H9 (cell line): Measurements from ENCODE around the gene TTLL13. TPM values are rescaled to one million over a fixed set of nuclear protein-coding genes. Genes with fewer than 3 reads are reported as not detected.
"Not testable (repeated sequence)": the region's sequence is repeated elsewhere in the genome, so short reads cannot be mapped to it uniquely, and the experiment has no call there.

Source experiments
- DNase-seq: peaks from one replicate; pipeline ENCODE4 v3.0.0-alpha.2; 2017
- H2AFZ ChIP-seq: one replicate; pipeline ENCODE4 v1.6.1; 2013; ENCODE audit warnings: mild to moderate bottlenecking, low read length, control low read depth, moderate library complexity
- H2AK5ac ChIP-seq: 2 replicates; pipeline ENCODE4 v1.6.1; 2013; ENCODE audit warnings: low read length, control low read depth, mixed read lengths; ENCODE audit not compliant: insufficient read length
- H2BK120ac ChIP-seq: one replicate; pipeline ENCODE4 v1.6.1; 2013; ENCODE audit warnings: low read depth, mild to moderate bottlenecking, low read length, control low read depth, inconsistent platforms; ENCODE audit not compliant: poor library complexity, severe bottlenecking
- H2BK12ac ChIP-seq: 2 replicates; pipeline ENCODE4 v1.6.1; 2013; ENCODE audit warnings: low read length, control low read depth, mixed read lengths, low read depth; ENCODE audit not compliant: insufficient read length
- H2BK15ac ChIP-seq: 2 replicates; pipeline ENCODE4 v1.6.1; 2013; ENCODE audit warnings: low read depth, low read length, control low read depth
- H2BK20ac ChIP-seq: one replicate; pipeline ENCODE4 v1.6.1; 2013; ENCODE audit warnings: low read depth, mild to moderate bottlenecking, low read length, control low read depth, inconsistent platforms; ENCODE audit not compliant: poor library complexity, severe bottlenecking
- H2BK5ac ChIP-seq: 2 replicates; pipeline ENCODE4 v1.6.1; 2013; ENCODE audit warnings: low read length, control low read depth, mixed read lengths; ENCODE audit not compliant: insufficient read length
- H3K14ac ChIP-seq: 2 replicates; pipeline ENCODE4 v1.6.1; 2013; ENCODE audit warnings: low read length, control low read depth; ENCODE audit not compliant: insufficient read depth
- H3K18ac ChIP-seq: 2 replicates; pipeline ENCODE4 v1.6.1; 2013; ENCODE audit warnings: low read depth, mild to moderate bottlenecking, mixed read lengths, low read length, control low read depth; ENCODE audit not compliant: insufficient read length
- H3K23ac ChIP-seq: 2 replicates; pipeline ENCODE4 v1.6.1; 2013; ENCODE audit warnings: low read length, control low read depth, mixed read lengths, low read depth; ENCODE audit not compliant: insufficient read length
- H3K23me2 ChIP-seq: 2 replicates; pipeline ENCODE4 v1.6.1; 2013; ENCODE audit warnings: low read depth, mild to moderate bottlenecking, mixed read lengths, low read length, control low read depth; ENCODE audit not compliant: insufficient read length, poor library complexity, severe bottlenecking
- H3K27ac ChIP-seq: 2 replicates; pipeline ENCODE4 v1.5.1; 2013; ENCODE audit warnings: low read length, control low read depth, mixed read lengths, low read depth; ENCODE audit not compliant: insufficient read length
- H3K27me3 ChIP-seq: 2 replicates; pipeline ENCODE4 v1.6.1; 2013; ENCODE audit warnings: low read length, control low read depth, inconsistent platforms; ENCODE audit not compliant: insufficient read depth
- H3K4ac ChIP-seq: 2 replicates; pipeline ENCODE4 v1.6.1; 2013; ENCODE audit warnings: low read depth, mild to moderate bottlenecking, control low read depth, inconsistent platforms, low read length, moderate library complexity
- H3K4me1 ChIP-seq: 2 replicates; pipeline ENCODE4 v1.6.1; 2013; ENCODE audit warnings: low read length, control low read depth, inconsistent platforms; ENCODE audit not compliant: insufficient read depth
- H3K4me2 ChIP-seq: 2 replicates; pipeline ENCODE4 v1.6.1; 2013; ENCODE audit warnings: low read length, control low read depth, mixed read lengths; ENCODE audit not compliant: insufficient read length, insufficient read depth
- H3K56ac ChIP-seq: 2 replicates; pipeline ENCODE4 v1.6.1; 2013; ENCODE audit warnings: low read depth, mild to moderate bottlenecking, mixed read lengths, low read length, control low read depth; ENCODE audit not compliant: insufficient read length
- H3K79me1 ChIP-seq: 2 replicates; pipeline ENCODE4 v1.6.1; 2013; ENCODE audit warnings: low read depth, mild to moderate bottlenecking, moderate library complexity, low read length, control low read depth, inconsistent platforms; ENCODE audit not compliant: insufficient read depth, poor library complexity, severe bottlenecking
- H3K79me2 ChIP-seq: 2 replicates; pipeline ENCODE4 v1.6.1; 2013; ENCODE audit warnings: low read length, control low read depth, inconsistent platforms; ENCODE audit not compliant: insufficient read depth
- H3K9ac ChIP-seq: 2 replicates; pipeline ENCODE4 v1.6.1; 2013; ENCODE audit warnings: low read length, control low read depth, mixed read lengths; ENCODE audit not compliant: insufficient read length; ENCODE audit errors: extremely low read depth
- H3K9me3 ChIP-seq: one replicate; pipeline ENCODE4 v1.6.1; 2013; ENCODE audit warnings: low read depth, low read length, inconsistent platforms; ENCODE audit not compliant: control insufficient read depth
- H3T11ph ChIP-seq: one replicate; pipeline ENCODE4 v1.6.1; 2013; ENCODE audit warnings: mild to moderate bottlenecking, low read length, control low read depth, inconsistent platforms
- H4K20me1 ChIP-seq: one replicate; pipeline ENCODE4 v1.6.1; 2013; ENCODE audit not compliant: control insufficient read depth, insufficient read length, insufficient read depth
- H4K5ac ChIP-seq: 2 replicates; pipeline ENCODE4 v1.6.1; 2013; ENCODE audit warnings: low read depth, mild to moderate bottlenecking, mixed read lengths, low read length, control low read depth; ENCODE audit not compliant: insufficient read length
- H4K8ac ChIP-seq: replicated peaks from 2 replicates; pipeline ENCODE4 v1.6.1; 2013; ENCODE audit warnings: low read length, control low read depth, mixed read lengths, low read depth; ENCODE audit not compliant: insufficient read length
- H4K91ac ChIP-seq: 2 replicates; pipeline ENCODE4 v1.6.1; 2013; ENCODE audit warnings: low read depth, mild to moderate bottlenecking, moderate library complexity, mixed read lengths, low read length, control low read depth; ENCODE audit not compliant: insufficient read length
- H3K27ac Mint-ChIP-seq, 3 experiments: 2 replicates in 2 of 3; 3 replicates in 1 of 3; pipeline ENCODE4 v1.8.0; 2020 to 2021; ENCODE audit warnings: mixed read lengths in 3 of 3, mild to moderate bottlenecking in 1 of 3, moderate library complexity in 1 of 3
- H3K27me3 Mint-ChIP-seq: 2 replicates; pipeline ENCODE4 v1.8.0; 2021; ENCODE audit warnings: low read depth, mild to moderate bottlenecking, moderate library complexity, mixed read lengths
- H3K36me3 Mint-ChIP-seq, 3 experiments: 2 replicates in 2 of 3; 3 replicates in 1 of 3; pipeline ENCODE4 v1.8.0; 2020 to 2021; ENCODE audit warnings: low read depth in 3 of 3, mixed read lengths in 3 of 3; ENCODE audit not compliant: insufficient read depth in 1 of 3
- H3K4me1 Mint-ChIP-seq, 2 experiments: 2 replicates each; pipeline ENCODE4 v1.8.0; 2020; ENCODE audit warnings: mixed read lengths in 2 of 2
- H3K4me3 Mint-ChIP-seq, 2 experiments: 2 replicates in 1 of 2; 3 replicates in 1 of 2; pipeline ENCODE4 v1.8.0; 2020 to 2021; ENCODE audit warnings: mild to moderate bottlenecking in 2 of 2, mixed read lengths in 2 of 2, moderate library complexity in 1 of 2
- H3K9me3 Mint-ChIP-seq, 2 experiments: 2 replicates in 1 of 2; 3 replicates in 1 of 2; pipeline ENCODE4 v1.8.0; 2020; ENCODE audit warnings: mild to moderate bottlenecking in 2 of 2, mixed read lengths in 2 of 2, moderate library complexity in 1 of 2
- CTCF ChIP-seq: fragments of 200-600 bp; sonication (generic); conservative IDR thresholded peaks from 3 replicates; pipeline ENCODE4 v1.8.0; 2021; ENCODE audit warnings: antibody characterized with exemption, mild to moderate bottlenecking
- WGBS: extraction: QIAGEN DNeasy Blood & Tissue Kit; methylation state at CpG from one replicate; pipeline ENCODE4 v1.1.7; 2013; ENCODE audit warnings: missing lambda C conversion rate, low lambda C conversion rate, mixed read lengths; ENCODE audit not compliant: insufficient read length; ENCODE audit errors: extremely low coverage; 5-methylcytosine and 5-hydroxymethylcytosine counted together
- total RNA-seq: library from RNA; stranded (reverse); gene quantifications from 2 replicates; pipeline ENCODE4 v1.2.1, GENCODE V29; 2021

Gene TTLL13
- total RNA-seq, 1 experiment from 2014 or later, result not detected

GRCh38 chr15:90259524-90259923, 10.2 kb downstream of the TTLL13 start:
- Mint-ChIP-seq H3K36me3 (no peaks in the 10 kb centered on the region), H3K9me3 (no peaks in the 10 kb centered on the region), H3K27ac (no peak overlapping the region), H3K27me3 (peaks cover 2% of the 10 kb centered on the region), H3K4me3 (no peak overlapping the region), H3K4me1 (peaks cover 13 to 14% of the 10 kb centered on the region in 2 experiments; a peak in 3 of 4 replicates)
- no peak overlapping the region for H3K4me2 ChIP-seq
- no peaks in the 10 kb centered on the region for H3K27me3 ChIP-seq
- no peak for TF ChIP-seq CTCF
- H4K20me1 ChIP-seq, result no peaks in the 10 kb centered on the region
- no peaks in the 10 kb centered on the region for H3K79me2 ChIP-seq
- H4K5ac ChIP-seq, result no peak overlapping the region
- DNase-seq, result no peak
- no peak overlapping the region for H2AFZ ChIP-seq
- H3K4me1 ChIP-seq, result no peaks in the 10 kb centered on the region
- H3K9ac ChIP-seq, result no peak overlapping the region
- H2BK120ac ChIP-seq, result no peak overlapping the region
- H3K79me1 ChIP-seq, result no peaks in the 10 kb centered on the region
- no peak overlapping the region for H4K8ac ChIP-seq
- H3T11ph ChIP-seq, result no peak overlapping the region
- H3K4ac ChIP-seq, result no peak overlapping the region
- H3K27ac ChIP-seq, result no peak overlapping the region
- no peaks in the 10 kb centered on the region for H3K9me3 ChIP-seq
- no peak overlapping the region for H2BK12ac ChIP-seq
- no peak overlapping the region for H3K14ac ChIP-seq
- no peak overlapping the region for H3K18ac ChIP-seq
- no peaks in the 10 kb centered on the region for H3K23me2 ChIP-seq
- no peak overlapping the region for H3K56ac ChIP-seq
- no peak overlapping the region for H2BK5ac ChIP-seq
- H2BK15ac ChIP-seq, result no peak overlapping the region
- no peak overlapping the region for H3K23ac ChIP-seq
- no peak overlapping the region for H2AK5ac ChIP-seq
- WGBS, result no CpG with 5 or more reads among the region's 5 CpGs
- no peak overlapping the region for H4K91ac ChIP-seq
- no peak overlapping the region for H2BK20ac ChIP-seq

GRCh38 chr15:90260731-90261130, 11.4 kb downstream of the TTLL13 start:
- not testable (repeated sequence) for H3K79me1 ChIP-seq, H3K23me2 ChIP-seq, H2BK12ac ChIP-seq, H2BK120ac ChIP-seq, H4K20me1 ChIP-seq, DNase-seq, H3K9me3 ChIP-seq, H2BK15ac ChIP-seq, H3K27ac ChIP-seq, H4K5ac ChIP-seq, H3K4ac ChIP-seq, H4K91ac ChIP-seq, H2BK5ac ChIP-seq, H3K18ac ChIP-seq, H3K56ac ChIP-seq, H3K79me2 ChIP-seq, H3K27me3 Mint-ChIP-seq, H3K23ac ChIP-seq, H3K4me1 ChIP-seq, H3K27ac Mint-ChIP-seq, H3K36me3 Mint-ChIP-seq, H4K8ac ChIP-seq, H3K27me3 ChIP-seq, H2AK5ac ChIP-seq, H3T11ph ChIP-seq, H3K9me3 Mint-ChIP-seq, H2BK20ac ChIP-seq, H3K9ac ChIP-seq, H3K4me3 Mint-ChIP-seq, H2AFZ ChIP-seq, H3K4me2 ChIP-seq, H3K14ac ChIP-seq
- peaks cover 11% of the 10 kb centered on the region in 2 experiments for H3K4me1 Mint-ChIP-seq
- no CpG with 5 or more reads among the region's 6 CpGs for WGBS
